GM12878 (cell line): Measurements from ENCODE around the gene MOXD1. TPM values are rescaled to one million over a fixed set of nuclear protein-coding genes. Genes with fewer than 3 reads are reported as not detected.

Experiments used
- ATAC-seq: fragments of 200-7000 bp; cut with Tn5 transposase; 3 replicates; pipeline ENCODE4 v1.9.1; 2020; ENCODE audit warnings: mild to moderate bottlenecking, moderate library complexity
- BruUV-seq: library from RNA; stranded (reverse); fragments of 400-500 nt; replicated peaks from 2 replicates; lab custom pipeline; 2021; lab: Mats Ljungman, UMichigan
- CTCF ChIA-PET: fragments of 300-600 bp; sonication (Branson Sonifier 250); formaldehyde crosslinking; extraction: SDS; loops from one replicate; lab custom pipeline; 2021; ENCODE audit warnings: inconsistent platforms; lab: Yijun Ruan, JAX
- POLR2A ChIA-PET: fragments of 350-600 bp; formaldehyde crosslinking; extraction: SDS; loops from one replicate; lab custom pipeline; 2021; ENCODE audit warnings: inconsistent platforms; lab: Charles Lee
- RAD21 ChIA-PET: fragments of 300-600 bp; sonication (Branson Sonifier 250); formaldehyde crosslinking; loops from one replicate; lab custom pipeline; 2023; ENCODE audit warnings: antibody characterized with exemption; ENCODE audit not compliant: unreplicated experiment; lab: Charles Lee
- SMC1A ChIA-PET: fragments of 300-600 bp; sonication (Branson Sonifier 250); formaldehyde crosslinking; loops from one replicate; lab custom pipeline; 2023; ENCODE audit not compliant: unreplicated experiment, uncharacterized antibody; lab: Charles Lee
- DNase-seq: peaks from one replicate; pipeline ENCODE4 v3.0.0-alpha.2; 2011; ENCODE audit warnings: low read depth, low spot score
- FAIRE-seq: peaks from 3 replicates; lab custom pipeline; 2011; peaks lifted over from hg19 to GRCh38; lab: Jason Lieb, UNC
- H2AFZ ChIP-seq: 2 replicates; pipeline ENCODE4 v1.6.0; 2011; ENCODE audit warnings: low read depth, low read length, control low read depth; ENCODE audit not compliant: control insufficient read depth
- H3K27ac ChIP-seq: 2 replicates; pipeline ENCODE4 v1.5.1; 2011; ENCODE audit warnings: control low read depth; ENCODE audit not compliant: control insufficient read depth, insufficient read depth
- H3K27me3 ChIP-seq, 2 experiments: replicated peaks in 1 of 2; 2 replicates each; pipeline versions ENCODE4 v1.6.0 to v1.6.1; 2011; ENCODE audit warnings: low read length in 1 of 2; ENCODE audit not compliant: control insufficient read depth in 2 of 2, insufficient read depth in 2 of 2
- H3K36me3 ChIP-seq, 2 experiments: 2 replicates each; pipeline ENCODE4 v1.5.1; 2011; ENCODE audit warnings: low read length in 1 of 2; ENCODE audit not compliant: control insufficient read depth in 2 of 2, insufficient read depth in 2 of 2
- H3K4me1 ChIP-seq: 2 replicates; pipeline ENCODE4 v1.6.1; 2011; ENCODE audit warnings: mild to moderate bottlenecking, low read length, moderate library complexity, mixed read lengths; ENCODE audit not compliant: control insufficient read depth, insufficient read depth
- H3K4me2 ChIP-seq: 2 replicates; pipeline ENCODE4 v1.6.0; 2011; ENCODE audit warnings: control low read depth; ENCODE audit not compliant: control insufficient read depth, insufficient read depth
- H3K4me3 ChIP-seq: fragments of 200-600 bp; sonication (generic); 2 replicates; pipeline ENCODE4 v1.5.1; 2016
- H3K79me2 ChIP-seq: 2 replicates; pipeline ENCODE4 v1.6.0; 2011; ENCODE audit warnings: low read length; ENCODE audit not compliant: control insufficient read depth, insufficient read depth
- H3K9ac ChIP-seq: 2 replicates; pipeline ENCODE4 v1.8.0; 2011; ENCODE audit warnings: low read length, control low read depth, mixed read lengths; ENCODE audit not compliant: control insufficient read depth, insufficient read depth
- H3K9me3 ChIP-seq: replicated peaks from 3 replicates; pipeline ENCODE4 v1.5.1; 2011; ENCODE audit warnings: mild to moderate bottlenecking, low read length; ENCODE audit not compliant: control insufficient read depth, insufficient read depth
- H4K20me1 ChIP-seq: 2 replicates; pipeline ENCODE4 v1.6.0; 2011; ENCODE audit not compliant: control insufficient read depth, insufficient read depth
- CBX5 ChIP-seq: sonication (generic); IDR thresholded peaks from 2 replicates; pipeline ENCODE4 v1.6.1; 2016; ENCODE audit warnings: low read depth, moderate library complexity, mild to moderate bottlenecking, inconsistent platforms
- SPI1 ChIP-seq: IDR thresholded peaks from 2 replicates; pipeline ENCODE4 v1.6.1; 2011; ENCODE audit warnings: low read depth, mild to moderate bottlenecking, low read length, moderate library complexity, borderline replicate concordance; ENCODE audit not compliant: insufficient read depth
- TBL1XR1 ChIP-seq: IDR thresholded peaks from 2 replicates; pipeline ENCODE4 v1.6.1; 2012; ENCODE audit warnings: low read depth, low read length, improper control_type of control experiment
- WGBS: methylation state at CpG from one replicate; pipeline ENCODE4 v1.1.6; 2016; ENCODE audit warnings: low lambda C conversion rate; ENCODE audit not compliant: insufficient replicate concordance, insufficient coverage; ENCODE audit errors: missing lambda C conversion rate; 5-methylcytosine and 5-hydroxymethylcytosine counted together
- in situ Hi-C: fragments of 300-500 bp; cut with MboI; formaldehyde crosslinking; loops from 9 replicates; pipeline ENCODE4 v1.14.3; 2018; ENCODE audit warnings: mixed read lengths
- intact Hi-C: fragments of 100-400 bp; cut with micrococcal nuclease; formaldehyde crosslinking; loops from one replicate; pipeline ENCODE4 v1.14.2; 2022; ENCODE audit not compliant: unreplicated experiment
- polyA plus RNA-seq, 11 experiments: library from polyadenylated mRNA; depleted of rRNA in 4 of 11; unstranded in 6 of 11; stranded (reverse) in 5 of 11; fragments of >200 nt; fragmentation: Nextera tagmentation in 4 of 11; fragmentation: Illumina TruSeq in 1 of 11; extraction: Ambion mirVana in 4 of 11; extraction: Trizol in 1 of 11; gene quantifications; 1 replicate in 1 of 11; 2 replicates in 10 of 11; pipeline versions ENCODE4 v1.2.1 to v1.2.3, GENCODE V29; 2011 to 2016; ENCODE audit warnings: inconsistent platforms in 2 of 11, missing spikeins in 2 of 11, low read depth in 1 of 11
- total RNA-seq, 4 experiments: library from RNA; depleted of rRNA in 3 of 4; stranded (reverse); fragments of >200 nt in 3 of 4; fragmentation: Illumina TruSeq in 1 of 4; extraction: Trizol in 1 of 4; gene quantifications; 2 replicates each; pipeline versions ENCODE4 v1.2.1 to v1.2.3, GENCODE V29; 2013 to 2021
- TF ChIP-seq, protein P1 (sequence below): fragments of 450-650 bp; IDR thresholded peaks from 2 replicates; pipeline ENCODE4 v1.6.1; 2018; ENCODE audit warnings: mild to moderate bottlenecking, low read depth, moderate library complexity; ENCODE audit not compliant: partially characterized antibody
- TF ChIP-seq, protein P2 (sequence below): fragments of 150-350 bp; IDR thresholded peaks from 2 replicates; pipeline ENCODE4 v1.6.1; 2014; ENCODE audit warnings: mild to moderate bottlenecking, low read depth, low read length

The MOXD1 gene
- total and polyA plus RNA-seq, 10 of the 15 experiments (the other 5 are each of a cell fraction or from before 2014, with no cell fraction given) = 0.03 to 2.1 (median 0.64) TPM

DNA sequence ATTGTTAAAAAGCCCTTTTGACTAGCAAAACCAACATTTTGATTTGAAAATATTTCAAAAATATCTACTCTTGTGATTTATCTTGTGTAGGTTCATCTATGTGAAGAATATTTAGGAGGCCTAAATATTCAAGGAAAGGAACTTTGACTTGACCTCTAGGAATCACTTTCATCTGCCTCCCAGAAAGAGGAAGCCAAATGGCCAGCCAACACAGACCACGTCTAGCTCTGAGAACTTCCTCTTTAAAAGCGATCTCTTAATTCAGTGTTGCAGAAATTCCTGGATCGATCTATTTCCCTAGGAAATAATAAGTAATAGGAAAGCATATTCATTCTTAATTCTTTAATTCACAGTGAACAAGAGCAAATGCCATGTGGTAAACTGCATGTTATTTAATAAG is 9.6 kb upstream of the MOXD1 start:
- H3K9me3 ChIP-seq = no peaks in the 10 kb centered on the region; the same call in 2 of the 3 replicates
- TF ChIP-seq TBL1XR1 (no peak), SPI1 (peak; percentile 35; the same call in 1 of the 2 replicates)
- WGBS = 56% methylated on average over 3 of the region's 3 CpGs
- no peaks in the 10 kb centered on the region for H4K20me1 ChIP-seq
- no peak for ATAC-seq
- no peaks in the 10 kb centered on the region for H3K36me3 ChIP-seq
- no peaks in the 10 kb centered on the region for H3K27me3 ChIP-seq
- in situ Hi-C loops (no loop called here), intact Hi-C loops (no loop called here)
- no peak overlapping the region for H2AFZ ChIP-seq
- ChIA-PET RAD21 (interaction anchor here (0.6 kb wide), 1 partner anchor 131 kb away, joined by 3 read pairs; no protein-coding TSS in a partner anchor), POLR2A (no interaction called here), SMC1A (no interaction called here), CTCF (no interaction called here)
- FAIRE-seq = no peak
- no peak overlapping the region for H3K4me3 ChIP-seq
- H3K9ac ChIP-seq = no peak overlapping the region
- H3K27ac ChIP-seq = no peak overlapping the region
- 0 out of 2 replicates have a peak overlapping the region, but pooled peaks have one; percentile 3 for H3K4me2 ChIP-seq
- no peaks in the 10 kb centered on the region for H3K79me2 ChIP-seq
- DNase-seq = no peak
- H3K4me1 ChIP-seq = peaks cover under 1% of the 10 kb centered on the region
- no TSS peak for BruUV-seq

DNA sequence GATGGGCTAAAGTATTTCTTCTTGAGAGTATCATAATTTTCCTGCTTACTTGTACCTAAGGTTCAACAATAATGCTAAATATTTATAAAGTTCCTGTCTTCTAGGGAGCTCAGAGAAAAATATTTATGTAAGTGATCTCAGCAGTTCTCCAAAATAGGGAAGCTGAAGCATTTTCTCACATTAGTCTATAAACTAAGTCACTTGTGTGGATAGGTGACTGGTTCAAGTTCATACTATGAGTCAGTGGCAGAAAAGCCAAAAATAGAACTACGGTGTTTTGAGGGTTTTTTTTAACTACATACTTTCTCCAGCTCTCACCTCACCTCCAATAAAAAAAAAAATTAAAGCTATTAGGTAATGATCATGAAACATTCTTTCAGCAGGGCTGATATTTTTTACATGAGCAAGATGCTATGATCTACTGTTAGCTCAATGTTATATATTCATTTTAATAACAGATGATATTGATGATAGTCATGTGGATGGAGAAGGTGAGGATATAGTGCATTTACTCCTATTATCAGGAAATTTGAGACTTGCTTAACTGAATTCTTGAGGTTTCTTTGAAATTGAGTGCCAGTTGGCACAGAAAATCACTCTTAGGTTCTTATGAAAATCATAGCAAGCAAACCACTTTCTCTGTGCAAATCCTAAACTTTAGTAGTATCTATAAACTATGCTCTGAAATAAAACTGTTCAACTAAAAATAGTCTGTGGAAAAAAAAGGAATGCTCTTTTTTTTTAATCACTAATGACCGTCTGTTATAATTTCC is 4.1 kb upstream of the MOXD1 start:
- ATAC-seq = peak; percentile 75
- Histone ChIP-seq H3K4me3 (peak overlapping the region; percentile 4; the same call in 1 of the 2 replicates), H3K4me1 (peaks cover 22% of the 10 kb centered on the region), H3K4me2 (peak overlapping the region; percentile 36), H4K20me1 (no peaks in the 10 kb centered on the region), H3K79me2 (peaks cover 6% of the 10 kb centered on the region), H3K36me3 (no peaks in the 10 kb centered on the region), H3K27me3 (peaks cover 0 to 5% of the 10 kb centered on the region in 2 experiments; a peak in 2 of 4 replicates), H3K27ac (peak overlapping the region; percentile 35; the same call in 1 of the 2 replicates), H3K9me3 (no peaks in the 10 kb centered on the region; the same call in 2 of the 3 replicates), H3K9ac (peak overlapping the region; percentile 2; the same call in 1 of the 2 replicates), H2AFZ (no peak overlapping the region)
- intact Hi-C loops (loop anchor here (2.0 kb wide), 1 partner anchor 51 kb away; no protein-coding TSS in a partner anchor), in situ Hi-C loops (no loop called here)
- FAIRE-seq = no peak
- SMC1A ChIA-PET = interaction anchor here (0.6 to 2.0 kb wide), 8 partner anchors 9 to 90 kb away, joined by 3 to 5 read pairs (median 4); no protein-coding TSS in a partner anchor
- POLR2A ChIA-PET = interaction anchor here (0.9 to 1.1 kb wide), 2 partner anchors 48 to 51 kb away, joined by 3 to 5 read pairs; no protein-coding TSS in a partner anchor
- WGBS = 37% methylated on average over 2 of the region's 2 CpGs
- RAD21 ChIA-PET = interaction anchor here (0.7 to 1.5 kb wide), 4 partner anchors 40 to 109 kb away, joined by 3 to 6 read pairs (median 3); no protein-coding TSS in a partner anchor
- peak; percentile 61 for DNase-seq
- BruUV-seq = no TSS peak
- CTCF ChIA-PET = interaction anchor here (0.8 to 1.4 kb wide), 6 partner anchors 13 to 126 kb away, joined by 3 to 13 read pairs (median 4); no protein-coding TSS in a partner anchor
- TF ChIP-seq, protein P1, sequence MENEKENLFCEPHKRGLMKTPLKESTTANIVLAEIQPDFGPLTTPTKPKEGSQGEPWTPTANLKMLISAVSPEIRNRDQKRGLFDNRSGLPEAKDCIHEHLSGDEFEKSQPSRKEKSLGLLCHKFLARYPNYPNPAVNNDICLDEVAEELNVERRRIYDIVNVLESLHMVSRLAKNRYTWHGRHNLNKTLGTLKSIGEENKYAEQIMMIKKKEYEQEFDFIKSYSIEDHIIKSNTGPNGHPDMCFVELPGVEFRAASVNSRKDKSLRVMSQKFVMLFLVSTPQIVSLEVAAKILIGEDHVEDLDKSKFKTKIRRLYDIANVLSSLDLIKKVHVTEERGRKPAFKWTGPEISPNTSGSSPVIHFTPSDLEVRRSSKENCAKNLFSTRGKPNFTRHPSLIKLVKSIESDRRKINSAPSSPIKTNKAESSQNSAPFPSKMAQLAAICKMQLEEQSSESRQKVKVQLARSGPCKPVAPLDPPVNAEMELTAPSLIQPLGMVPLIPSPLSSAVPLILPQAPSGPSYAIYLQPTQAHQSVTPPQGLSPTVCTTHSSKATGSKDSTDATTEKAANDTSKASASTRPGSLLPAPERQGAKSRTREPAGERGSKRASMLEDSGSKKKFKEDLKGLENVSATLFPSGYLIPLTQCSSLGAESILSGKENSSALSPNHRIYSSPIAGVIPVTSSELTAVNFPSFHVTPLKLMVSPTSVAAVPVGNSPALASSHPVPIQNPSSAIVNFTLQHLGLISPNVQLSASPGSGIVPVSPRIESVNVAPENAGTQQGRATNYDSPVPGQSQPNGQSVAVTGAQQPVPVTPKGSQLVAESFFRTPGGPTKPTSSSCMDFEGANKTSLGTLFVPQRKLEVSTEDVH = no peak
- TF ChIP-seq, protein P2, sequence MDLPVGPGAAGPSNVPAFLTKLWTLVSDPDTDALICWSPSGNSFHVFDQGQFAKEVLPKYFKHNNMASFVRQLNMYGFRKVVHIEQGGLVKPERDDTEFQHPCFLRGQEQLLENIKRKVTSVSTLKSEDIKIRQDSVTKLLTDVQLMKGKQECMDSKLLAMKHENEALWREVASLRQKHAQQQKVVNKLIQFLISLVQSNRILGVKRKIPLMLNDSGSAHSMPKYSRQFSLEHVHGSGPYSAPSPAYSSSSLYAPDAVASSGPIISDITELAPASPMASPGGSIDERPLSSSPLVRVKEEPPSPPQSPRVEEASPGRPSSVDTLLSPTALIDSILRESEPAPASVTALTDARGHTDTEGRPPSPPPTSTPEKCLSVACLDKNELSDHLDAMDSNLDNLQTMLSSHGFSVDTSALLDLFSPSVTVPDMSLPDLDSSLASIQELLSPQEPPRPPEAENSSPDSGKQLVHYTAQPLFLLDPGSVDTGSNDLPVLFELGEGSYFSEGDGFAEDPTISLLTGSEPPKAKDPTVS = no peak
- TF ChIP-seq CBX5 = no peak
